Measurements from ENCODE around the gene F2RL2.

- no peak for TF ChIP-seq PKNOX1 (IDR thresholded peaks at IDR 0.05)
- no peak for TF ChIP-seq SP1 (IDR thresholded peaks at IDR 0.05)
- TF ChIP-seq ARNT (IDR thresholded peaks at IDR 0.05): no peak
- no peak for TF ChIP-seq BHLHE40 (IDR thresholded peaks at IDR 0.05; ENCODE audit: borderline replicate concordance)
- no peak for TF ChIP-seq ELF4 (IDR thresholded peaks at IDR 0.05)
- no peak for TF ChIP-seq FOXM1 (IDR thresholded peaks at IDR 0.05; ENCODE audit: borderline replicate concordance)
- TF ChIP-seq SUZ12 (IDR thresholded peaks at IDR 0.05): no peak
- TF ChIP-seq L3MBTL2 (conservative IDR thresholded peaks at IDR 0.05): no peak
- no peak for TF ChIP-seq FOXA1 (IDR thresholded peaks at IDR 0.05)
- TF ChIP-seq FOXK2 (IDR thresholded peaks at IDR 0.05): no peak
- TF ChIP-seq NFRKB (IDR thresholded peaks at IDR 0.05): no peak
- no peak for TF ChIP-seq TARDBP (IDR thresholded peaks at IDR 0.05)
- TF ChIP-seq ZNF384 (IDR thresholded peaks at IDR 0.05): no peak
Measured at GRCh38 chr5:76667495-76667894, 44.3 kb upstream of the F2RL2 start.
